ENCODE measurements around the gene NRAS.

The NRAS gene

GRCh38 chr1:114718661-114719423 is 2.3 kb upstream of the NRAS start:
- H3K4me3 ChIP-seq (replicated peaks; ENCODE audit: low read depth, low read length), result no peak overlapping the region
- no peak for DNase-seq (ENCODE audit: extremely low read depth, low read depth)
- TF ChIP-seq CTCF (IDR thresholded peaks at IDR 0.05; ENCODE audit: low read depth, low read length, missing control alignments), result no peak

GRCh38 chr1:114715952-114716303 is 643 bp downstream of the NRAS start:
- peak overlapping the region; percentile 89 for H3K4me3 ChIP-seq (replicated peaks; ENCODE audit: low read depth, low read length)
- DNase-seq (ENCODE audit: extremely low read depth, low read depth), result no peak
- no peak for TF ChIP-seq CTCF (IDR thresholded peaks at IDR 0.05; ENCODE audit: low read depth, low read length, missing control alignments)

GRCh38 chr1:114712977-114713376 is 3.6 kb downstream of the NRAS start:
- TF ChIP-seq CTCF (IDR thresholded peaks at IDR 0.05; ENCODE audit: low read depth, low read length, missing control alignments), result no peak
- H3K4me3 ChIP-seq (replicated peaks; ENCODE audit: low read depth, low read length), result no peak overlapping the region
- no peak for DNase-seq (ENCODE audit: extremely low read depth, low read depth)

GRCh38 chr1:114710360-114710759 is 6.2 kb downstream of the NRAS start:
- DNase-seq (ENCODE audit: extremely low read depth, low read depth), result no peak
- no peak for TF ChIP-seq CTCF (IDR thresholded peaks at IDR 0.05; ENCODE audit: low read depth, low read length, missing control alignments)
- no peak overlapping the region for H3K4me3 ChIP-seq (replicated peaks; ENCODE audit: low read depth, low read length)

GRCh38 chr1:114707604-114708003 is 9.0 kb downstream of the NRAS start:
- no peak for DNase-seq (ENCODE audit: extremely low read depth, low read depth)
- no peak overlapping the region for H3K4me3 ChIP-seq (replicated peaks; ENCODE audit: low read depth, low read length)
- no peak for TF ChIP-seq CTCF (IDR thresholded peaks at IDR 0.05; ENCODE audit: low read depth, low read length, missing control alignments)

GRCh38 chr1:114703242-114703641 is 13.3 kb downstream of the NRAS start:
- no peak for TF ChIP-seq CTCF (IDR thresholded peaks at IDR 0.05; ENCODE audit: low read depth, low read length, missing control alignments)
- no peak for DNase-seq (ENCODE audit: extremely low read depth, low read depth)
- H3K4me3 ChIP-seq (replicated peaks; ENCODE audit: low read depth, low read length), result no peak overlapping the region

- no peak overlapping the region for H3K4me3 ChIP-seq (replicated peaks; ENCODE audit: low read depth, low read length)
- no peak for DNase-seq (ENCODE audit: extremely low read depth, low read depth)
- TF ChIP-seq CTCF (IDR thresholded peaks at IDR 0.05; ENCODE audit: low read depth, low read length, missing control alignments), result no peak
These were observed 13.8 kb downstream of the NRAS start for GRCh38 chr1:114702737-114703136.

Measured in HFF-Myc (cell line).